ENCODE results near the gene RAP1GAP. TPM values are rescaled to one million over a fixed set of nuclear protein-coding genes. Genes with fewer than 3 reads are reported as not detected.

RAP1GAP gene
- total and polyA plus RNA-seq, 2 of the 13 experiments (the other 11 are each of a cell fraction or from before 2014, with no cell fraction given): 11.9 to 37.5 TPM

DNA sequence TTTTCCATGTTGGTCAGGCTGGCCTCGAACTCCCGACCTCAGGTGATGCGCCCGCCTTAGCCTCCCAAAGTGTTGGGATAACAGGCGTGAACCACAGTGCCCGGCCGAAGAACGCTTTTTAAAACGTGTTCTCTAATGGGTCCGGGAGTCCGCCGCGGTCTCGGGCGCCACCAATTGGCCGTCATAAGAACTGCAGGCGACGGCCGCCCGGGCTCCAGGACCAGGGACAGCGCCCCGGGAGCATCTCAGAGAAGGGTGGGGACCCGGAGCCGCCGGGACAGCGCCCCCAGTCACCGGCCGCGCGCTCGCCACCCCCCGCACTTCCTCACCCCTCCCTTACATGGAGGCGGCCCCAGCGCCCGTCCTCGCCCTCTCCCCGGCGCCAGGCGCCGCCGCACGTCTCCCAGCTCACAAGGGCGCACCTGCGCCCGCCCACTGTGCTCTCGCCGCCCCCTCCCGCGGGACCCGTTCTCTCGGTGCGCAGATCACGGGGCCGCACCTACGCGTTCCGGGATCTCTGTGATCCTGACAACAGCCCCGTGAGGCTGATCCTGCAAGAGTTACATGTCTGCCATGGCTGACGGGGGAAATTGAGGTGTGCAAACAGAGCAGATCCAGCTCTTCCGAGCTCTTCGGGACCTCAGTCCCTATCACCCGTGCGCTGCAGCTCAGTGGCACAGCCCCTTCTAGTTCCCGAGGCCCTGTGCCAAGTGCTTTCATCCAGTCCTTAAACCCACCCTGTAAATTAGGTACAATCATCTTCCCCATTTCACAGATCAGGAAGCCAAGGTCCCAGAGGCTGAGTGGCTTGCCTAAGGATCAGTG is 9.8 kb downstream of the RAP1GAP start (continued):
- TF ChIP-seq RNF2 (conservative IDR thresholded peaks at IDR 0.05; ENCODE audit: low read depth): no peak
- TF ChIP-seq ZNF3 (CRISPR knock-in tag; IDR thresholded peaks at IDR 0.05): peak; percentile 45; the same call in 1 of the 2 replicates
- TF ChIP-seq KLF16 (CRISPR knock-in tag; IDR thresholded peaks at IDR 0.05): peak in 1 of 2 experiments; percentile 99; a peak in 2 of 4 replicates
- TF ChIP-seq MAZ (IDR thresholded peaks at IDR 0.05; ENCODE audit: borderline replicate concordance, low read depth, low read length): peak; percentile 53; the same call in 1 of the 2 replicates
- peak; percentile 95 for TF ChIP-seq MAZ (CRISPR knock-in tag; IDR thresholded peaks at IDR 0.05; ENCODE audit: low read depth)
- TF ChIP-seq ZFP41 (CRISPR knock-in tag; IDR thresholded peaks at IDR 0.05; ENCODE audit: borderline replicate concordance): peak; percentile 95; the same call in 1 of the 2 replicates
- TF ChIP-seq ZNF12 (CRISPR knock-in tag; IDR thresholded peaks at IDR 0.05): peak; percentile 90
- TF ChIP-seq, protein P1, sequence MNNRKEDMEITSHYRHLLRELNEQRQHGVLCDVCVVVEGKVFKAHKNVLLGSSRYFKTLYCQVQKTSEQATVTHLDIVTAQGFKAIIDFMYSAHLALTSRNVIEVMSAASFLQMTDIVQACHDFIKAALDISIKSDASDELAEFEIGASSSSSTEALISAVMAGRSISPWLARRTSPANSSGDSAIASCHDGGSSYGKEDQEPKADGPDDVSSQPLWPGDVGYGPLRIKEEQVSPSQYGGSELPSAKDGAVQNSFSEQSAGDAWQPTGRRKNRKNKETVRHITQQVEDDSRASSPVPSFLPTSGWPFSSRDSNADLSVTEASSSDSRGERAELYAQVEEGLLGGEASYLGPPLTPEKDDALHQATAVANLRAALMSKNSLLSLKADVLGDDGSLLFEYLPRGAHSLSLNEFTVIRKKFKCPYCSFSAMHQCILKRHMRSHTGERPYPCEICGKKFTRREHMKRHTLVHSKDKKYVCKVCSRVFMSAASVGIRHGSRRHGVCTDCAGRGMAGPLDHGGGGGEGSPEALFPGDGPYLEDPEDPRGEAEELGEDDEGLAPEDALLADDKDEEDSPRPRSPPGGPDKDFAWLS (CRISPR knock-in tag; IDR thresholded peaks at IDR 0.05; ENCODE audit: borderline replicate concordance): no peak
- TF ChIP-seq TAF15 (IDR thresholded peaks at IDR 0.05; ENCODE audit: low read depth, low read length, poor library complexity, severe bottlenecking): no peak
- peak; percentile 80 for TF ChIP-seq PPARG (CRISPR knock-in tag; conservative IDR thresholded peaks at IDR 0.05)
- TF ChIP-seq CCAR2 (optimal IDR thresholded peaks at IDR 0.05; ENCODE audit: low read depth, low read length): no peak
- no peak for TF ChIP-seq ZFP36L1 (CRISPR knock-in tag; IDR thresholded peaks at IDR 0.05)
- TF ChIP-seq ZNF768 (CRISPR knock-in tag; IDR thresholded peaks at IDR 0.05): peak; percentile 94
- peak; percentile 28 for TF ChIP-seq ASH2L (IDR thresholded peaks at IDR 0.05; ENCODE audit: insufficient read length, low read depth, low read length)
- TF ChIP-seq MED13 (CRISPR knock-in tag; IDR thresholded peaks at IDR 0.05): 0 out of 2 replicates have a peak, but pooled peaks have one; percentile 62
- TF ChIP-seq ZNF605 (CRISPR knock-in tag; IDR thresholded peaks at IDR 0.05): peak; percentile 99
- 0 out of 2 replicates have a peak, but pooled peaks have one; percentile 58 for TF ChIP-seq PCBP1 (IDR thresholded peaks at IDR 0.05; ENCODE audit: borderline replicate concordance, low read depth, low read length)
- TF ChIP-seq IRX3 (CRISPR knock-in tag; IDR thresholded peaks at IDR 0.05; ENCODE audit: borderline replicate concordance, low read depth): peak; percentile 82; the same call in 1 of the 2 replicates
- TF ChIP-seq ISL2 (CRISPR knock-in tag; IDR thresholded peaks at IDR 0.05): peak; percentile 80
- TF ChIP-seq ZFY (CRISPR knock-in tag; IDR thresholded peaks at IDR 0.05): peak; percentile 61; the same call in 1 of the 2 replicates
- TF ChIP-seq ZNF33A (CRISPR knock-in tag; IDR thresholded peaks at IDR 0.05; ENCODE audit: borderline replicate concordance): 0 out of 2 replicates have a peak, but pooled peaks have one; percentile 63
- peak; percentile 67; the same call in 1 of the 2 replicates for TF ChIP-seq MEIS1 (CRISPR knock-in tag; IDR thresholded peaks at IDR 0.05; ENCODE audit: borderline replicate concordance)
- TF ChIP-seq ZNF598 (CRISPR knock-in tag; IDR thresholded peaks at IDR 0.05; ENCODE audit: borderline replicate concordance): peak; percentile 57; the same call in 1 of the 2 replicates
- TF ChIP-seq FLYWCH1 (CRISPR knock-in tag; IDR thresholded peaks at IDR 0.05): no peak
- TF ChIP-seq KAT7 (CRISPR knock-in tag; IDR thresholded peaks at IDR 0.05; ENCODE audit: borderline replicate concordance): peak; percentile 81; the same call in 1 of the 2 replicates
- TF ChIP-seq, protein P2, sequence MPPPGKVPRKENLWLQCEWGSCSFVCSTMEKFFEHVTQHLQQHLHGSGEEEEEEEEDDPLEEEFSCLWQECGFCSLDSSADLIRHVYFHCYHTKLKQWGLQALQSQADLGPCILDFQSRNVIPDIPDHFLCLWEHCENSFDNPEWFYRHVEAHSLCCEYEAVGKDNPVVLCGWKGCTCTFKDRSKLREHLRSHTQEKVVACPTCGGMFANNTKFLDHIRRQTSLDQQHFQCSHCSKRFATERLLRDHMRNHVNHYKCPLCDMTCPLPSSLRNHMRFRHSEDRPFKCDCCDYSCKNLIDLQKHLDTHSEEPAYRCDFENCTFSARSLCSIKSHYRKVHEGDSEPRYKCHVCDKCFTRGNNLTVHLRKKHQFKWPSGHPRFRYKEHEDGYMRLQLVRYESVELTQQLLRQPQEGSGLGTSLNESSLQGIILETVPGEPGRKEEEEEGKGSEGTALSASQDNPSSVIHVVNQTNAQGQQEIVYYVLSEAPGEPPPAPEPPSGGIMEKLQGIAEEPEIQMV (CRISPR knock-in tag; IDR thresholded peaks at IDR 0.05; ENCODE audit: low read depth): peak; percentile 100
- peak; percentile 84 for TF ChIP-seq NCOA2 (CRISPR knock-in tag; IDR thresholded peaks at IDR 0.05)
- peak; percentile 99 for TF ChIP-seq KLF6 (CRISPR knock-in tag; IDR thresholded peaks at IDR 0.05)

Data from HepG2 (cell line).